ENCODE results near the gene IDH2.
A peak's percentile ranks its signal among the peaks of the same experiment; 100 is the strongest.

IDH2 gene

GRCh38 chr15:90044916-90045371, 57.3 kb downstream of the IDH2 start (continued):
- TF ChIP-seq ZNF623 (tag by site-specific recombination; IDR thresholded peaks at IDR 0.05) (no peak), EGR2 (tag by site-specific recombination; IDR thresholded peaks at IDR 0.05; ENCODE audit: low read depth) (peak; percentile 100), GLI4 (tag by site-specific recombination; IDR thresholded peaks at IDR 0.05) (no peak), MZF1 (tag by site-specific recombination; IDR thresholded peaks at IDR 0.05; ENCODE audit: borderline replicate concordance) (no peak), ZSCAN30 (tag by site-specific recombination; IDR thresholded peaks at IDR 0.05) (no peak), ZNF785 (tag by site-specific recombination; IDR thresholded peaks at IDR 0.05) (no peak), KLF16 (tag by site-specific recombination; IDR thresholded peaks at IDR 0.05) (no peak), ZNF24 (tag by site-specific recombination; IDR thresholded peaks at IDR 0.05) (no peak), ZNF221 (tag by site-specific recombination; IDR thresholded peaks at IDR 0.05; ENCODE audit: borderline replicate concordance) (no peak), KLF7 (tag by site-specific recombination; IDR thresholded peaks at IDR 0.05; ENCODE audit: borderline replicate concordance) (no peak), ZNF558 (tag by site-specific recombination; IDR thresholded peaks at IDR 0.05) (no peak), GLIS2 (tag by site-specific recombination; IDR thresholded peaks at IDR 0.05) (no peak), ZBTB6 (tag by site-specific recombination; IDR thresholded peaks at IDR 0.05) (no peak), KLF8 (tag by site-specific recombination; IDR thresholded peaks at IDR 0.05) (no peak), ZSCAN23 (tag by site-specific recombination; IDR thresholded peaks at IDR 0.05) (no peak), KLF9 (tag by site-specific recombination; IDR thresholded peaks at IDR 0.05; ENCODE audit: low read depth) (no peak), WT1 (tag by site-specific recombination; IDR thresholded peaks at IDR 0.05) (peak; percentile 57; the same call in 1 of the 2 replicates), TSHZ1 (tag by site-specific recombination; IDR thresholded peaks at IDR 0.05; ENCODE audit: borderline replicate concordance) (peak; percentile 48; the same call in 1 of the 2 replicates), ZNF473 (tag by site-specific recombination; IDR thresholded peaks at IDR 0.05) (no peak), ZFHX2 (tag by site-specific recombination; conservative IDR thresholded peaks at IDR 0.05) (peak; percentile 98)
- TF ChIP-seq, protein P1, sequence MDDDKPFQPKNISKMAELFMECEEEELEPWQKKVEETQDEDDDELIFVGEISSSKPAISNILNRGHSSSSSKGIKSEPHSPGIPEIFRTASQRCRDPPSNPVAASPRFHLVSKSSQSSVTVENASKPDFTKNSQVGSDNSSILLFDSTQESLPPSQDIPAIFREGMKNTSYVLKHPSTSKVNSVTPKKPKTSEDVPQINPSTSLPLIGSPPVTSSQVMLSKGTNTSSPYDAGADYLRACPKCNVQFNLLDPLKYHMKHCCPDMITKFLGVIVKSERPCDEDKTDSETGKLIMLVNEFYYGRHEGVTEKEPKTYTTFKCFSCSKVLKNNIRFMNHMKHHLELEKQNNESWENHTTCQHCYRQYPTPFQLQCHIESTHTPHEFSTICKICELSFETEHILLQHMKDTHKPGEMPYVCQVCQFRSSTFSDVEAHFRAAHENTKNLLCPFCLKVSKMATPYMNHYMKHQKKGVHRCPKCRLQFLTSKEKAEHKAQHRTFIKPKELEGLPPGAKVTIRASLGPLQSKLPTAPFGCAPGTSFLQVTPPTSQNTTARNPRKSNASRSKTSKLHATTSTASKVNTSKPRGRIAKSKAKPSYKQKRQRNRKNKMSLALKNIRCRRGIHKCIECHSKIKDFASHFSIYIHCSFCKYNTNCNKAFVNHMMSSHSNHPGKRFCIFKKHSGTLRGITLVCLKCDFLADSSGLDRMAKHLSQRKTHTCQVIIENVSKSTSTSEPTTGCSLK (tag by site-specific recombination; IDR thresholded peaks at IDR 0.05), result no peak
- TF ChIP-seq, protein P2, sequence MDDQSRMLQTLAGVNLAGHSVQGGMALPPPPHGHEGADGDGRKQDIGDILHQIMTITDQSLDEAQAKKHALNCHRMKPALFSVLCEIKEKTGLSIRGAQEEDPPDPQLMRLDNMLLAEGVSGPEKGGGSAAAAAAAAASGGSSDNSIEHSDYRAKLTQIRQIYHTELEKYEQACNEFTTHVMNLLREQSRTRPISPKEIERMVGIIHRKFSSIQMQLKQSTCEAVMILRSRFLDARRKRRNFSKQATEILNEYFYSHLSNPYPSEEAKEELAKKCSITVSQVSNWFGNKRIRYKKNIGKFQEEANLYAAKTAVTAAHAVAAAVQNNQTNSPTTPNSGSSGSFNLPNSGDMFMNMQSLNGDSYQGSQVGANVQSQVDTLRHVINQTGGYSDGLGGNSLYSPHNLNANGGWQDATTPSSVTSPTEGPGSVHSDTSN (CRISPR knock-in tag; IDR thresholded peaks at IDR 0.05), result no peak
- TF ChIP-seq, protein P3, sequence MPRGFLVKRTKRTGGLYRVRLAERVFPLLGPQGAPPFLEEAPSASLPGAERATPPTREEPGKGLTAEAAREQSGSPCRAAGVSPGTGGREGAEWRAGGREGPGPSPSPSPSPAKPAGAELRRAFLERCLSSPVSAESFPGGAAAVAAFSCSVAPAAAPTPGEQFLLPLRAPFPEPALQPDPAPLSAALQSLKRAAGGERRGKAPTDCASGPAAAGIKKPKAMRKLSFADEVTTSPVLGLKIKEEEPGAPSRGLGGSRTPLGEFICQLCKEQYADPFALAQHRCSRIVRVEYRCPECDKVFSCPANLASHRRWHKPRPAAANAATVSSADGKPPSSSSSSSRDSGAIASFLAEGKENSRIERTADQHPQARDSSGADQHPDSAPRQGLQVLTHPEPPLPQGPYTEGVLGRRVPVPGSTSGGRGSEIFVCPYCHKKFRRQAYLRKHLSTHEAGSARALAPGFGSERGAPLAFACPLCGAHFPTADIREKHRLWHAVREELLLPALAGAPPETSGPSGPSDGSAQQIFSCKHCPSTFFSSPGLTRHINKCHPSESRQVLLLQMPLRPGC (tag by site-specific recombination; IDR thresholded peaks at IDR 0.05), result no peak
- TF ChIP-seq, protein P4, sequence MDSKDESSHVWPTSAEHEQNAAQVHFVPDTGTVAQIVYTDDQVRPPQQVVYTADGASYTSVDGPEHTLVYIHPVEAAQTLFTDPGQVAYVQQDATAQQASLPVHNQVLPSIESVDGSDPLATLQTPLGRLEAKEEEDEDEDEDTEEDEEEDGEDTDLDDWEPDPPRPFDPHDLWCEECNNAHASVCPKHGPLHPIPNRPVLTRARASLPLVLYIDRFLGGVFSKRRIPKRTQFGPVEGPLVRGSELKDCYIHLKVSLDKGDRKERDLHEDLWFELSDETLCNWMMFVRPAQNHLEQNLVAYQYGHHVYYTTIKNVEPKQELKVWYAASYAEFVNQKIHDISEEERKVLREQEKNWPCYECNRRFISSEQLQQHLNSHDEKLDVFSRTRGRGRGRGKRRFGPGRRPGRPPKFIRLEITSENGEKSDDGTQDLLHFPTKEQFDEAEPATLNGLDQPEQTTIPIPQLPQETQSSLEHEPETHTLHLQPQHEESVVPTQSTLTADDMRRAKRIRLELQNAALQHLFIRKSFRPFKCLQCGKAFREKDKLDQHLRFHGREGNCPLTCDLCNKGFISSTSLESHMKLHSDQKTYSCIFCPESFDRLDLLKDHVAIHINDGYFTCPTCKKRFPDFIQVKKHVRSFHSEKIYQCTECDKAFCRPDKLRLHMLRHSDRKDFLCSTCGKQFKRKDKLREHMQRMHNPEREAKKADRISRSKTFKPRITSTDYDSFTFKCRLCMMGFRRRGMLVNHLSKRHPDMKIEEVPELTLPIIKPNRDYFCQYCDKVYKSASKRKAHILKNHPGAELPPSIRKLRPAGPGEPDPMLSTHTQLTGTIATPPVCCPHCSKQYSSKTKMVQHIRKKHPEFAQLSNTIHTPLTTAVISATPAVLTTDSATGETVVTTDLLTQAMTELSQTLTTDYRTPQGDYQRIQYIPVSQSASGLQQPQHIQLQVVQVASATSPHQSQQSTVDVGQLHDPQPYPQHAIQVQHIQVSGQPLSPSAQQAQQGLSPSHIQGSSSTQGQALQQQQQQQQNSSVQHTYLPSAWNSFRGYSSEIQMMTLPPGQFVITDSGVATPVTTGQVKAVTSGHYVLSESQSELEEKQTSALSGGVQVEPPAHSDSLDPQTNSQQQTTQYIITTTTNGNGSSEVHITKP (tag by site-specific recombination; IDR thresholded peaks at IDR 0.05), result no peak
- TF ChIP-seq, protein P5, sequence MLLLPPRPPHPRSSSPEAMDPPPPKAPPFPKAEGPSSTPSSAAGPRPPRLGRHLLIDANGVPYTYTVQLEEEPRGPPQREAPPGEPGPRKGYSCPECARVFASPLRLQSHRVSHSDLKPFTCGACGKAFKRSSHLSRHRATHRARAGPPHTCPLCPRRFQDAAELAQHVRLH (tag by site-specific recombination; IDR thresholded peaks at IDR 0.05), result no peak
- TF ChIP-seq, protein P6, sequence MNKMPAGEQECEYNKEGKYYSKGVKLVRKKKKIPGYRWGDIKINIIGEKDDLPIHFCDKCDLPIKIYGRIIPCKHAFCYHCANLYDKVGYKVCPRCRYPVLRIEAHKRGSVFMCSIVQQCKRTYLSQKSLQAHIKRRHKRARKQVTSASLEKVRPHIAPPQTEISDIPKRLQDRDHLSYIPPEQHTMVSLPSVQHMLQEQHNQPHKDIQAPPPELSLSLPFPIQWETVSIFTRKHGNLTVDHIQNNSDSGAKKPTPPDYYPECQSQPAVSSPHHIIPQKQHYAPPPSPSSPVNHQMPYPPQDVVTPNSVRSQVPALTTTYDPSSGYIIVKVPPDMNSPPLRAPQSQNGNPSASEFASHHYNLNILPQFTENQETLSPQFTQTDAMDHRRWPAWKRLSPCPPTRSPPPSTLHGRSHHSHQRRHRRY (tag by site-specific recombination; IDR thresholded peaks at IDR 0.05), result no peak
